GM23338 (cell line): ENCODE results near the gene PELI1. TPM values are rescaled to one million over a fixed set of nuclear protein-coding genes. Genes with fewer than 3 reads are reported as not detected.

Experiments used
- ATAC-seq: fragments of 200-7000 bp; cut with Tn5 transposase; 3 replicates; pipeline ENCODE4 v1.9.1; 2020
- DNase-seq: peaks from one replicate; pipeline ENCODE4 v3.0.0-alpha.2; 2015; ENCODE audit warnings: low spot score
- H2AFZ ChIP-seq: fragments of 200-600 bp; sonication (generic); 2 replicates; pipeline ENCODE4 v1.8.0; 2016; ENCODE audit warnings: antibody characterized with exemption, mild to moderate bottlenecking, moderate library complexity
- H3F3A ChIP-seq: fragments of 200-600 bp; sonication (generic); replicated peaks from 2 replicates; pipeline ENCODE4 v1.8.0; 2017; ENCODE audit warnings: antibody characterized with exemption, mixed run types, low read depth
- H3K27ac ChIP-seq: fragments of 200-600 bp; sonication (generic); 2 replicates; pipeline ENCODE4 v1.6.1; 2016; ENCODE audit warnings: low read depth
- H3K27me3 ChIP-seq: fragments of 200-600 bp; sonication (generic); 2 replicates; pipeline ENCODE4 v1.8.0; 2016; ENCODE audit warnings: mild to moderate bottlenecking, mixed run types, moderate library complexity; ENCODE audit not compliant: insufficient read depth
- H3K36me3 ChIP-seq: fragments of 200-600 bp; sonication (generic); 2 replicates; pipeline ENCODE4 v1.8.0; 2016; ENCODE audit warnings: mild to moderate bottlenecking; ENCODE audit not compliant: insufficient read depth
- H3K4me1 ChIP-seq: fragments of 200-600 bp; sonication (generic); 2 replicates; pipeline ENCODE4 v1.8.0; 2016; ENCODE audit warnings: mild to moderate bottlenecking, moderate library complexity; ENCODE audit not compliant: insufficient read depth
- H3K4me2 ChIP-seq: fragments of 200-600 bp; sonication (generic); 2 replicates; pipeline ENCODE4 v1.7.1; 2017; ENCODE audit warnings: mixed run types
- H3K4me3 ChIP-seq: fragments of 200-600 bp; sonication (generic); 2 replicates; pipeline ENCODE4 v1.6.1; 2016; ENCODE audit warnings: mixed run types
- H3K79me2 ChIP-seq: fragments of 200-600 bp; sonication (generic); replicated peaks from 2 replicates; pipeline ENCODE4 v1.8.0; 2017; ENCODE audit warnings: mild to moderate bottlenecking; ENCODE audit not compliant: insufficient read depth
- H3K9me2 ChIP-seq: fragments of 200-600 bp; sonication (generic); 2 replicates; pipeline ENCODE4 v1.8.0; 2017; ENCODE audit not compliant: insufficient read depth
- H4K20me1 ChIP-seq: fragments of 200-600 bp; sonication (generic); replicated peaks from 2 replicates; pipeline ENCODE4 v1.8.0; 2017; ENCODE audit warnings: mild to moderate bottlenecking; ENCODE audit not compliant: insufficient read depth
- H3K27ac Mint-ChIP-seq: 2 replicates; pipeline ENCODE4 v1.8.0; 2020; ENCODE audit warnings: inconsistent platforms, mild to moderate bottlenecking, moderate library complexity, mixed read lengths
- H3K27me3 Mint-ChIP-seq: 3 replicates; pipeline ENCODE4 v1.8.0; 2022; ENCODE audit warnings: low read depth, mild to moderate bottlenecking, moderate library complexity, mixed read lengths, inconsistent platforms; ENCODE audit not compliant: insufficient read depth, poor library complexity
- H3K36me3 Mint-ChIP-seq: 3 replicates; pipeline ENCODE4 v1.8.0; 2021; ENCODE audit warnings: low read depth, mild to moderate bottlenecking, inconsistent platforms, moderate library complexity, mixed read lengths
- H3K4me1 Mint-ChIP-seq: 3 replicates; pipeline ENCODE4 v1.8.0; 2020; ENCODE audit warnings: mild to moderate bottlenecking, inconsistent platforms, mixed read lengths
- H3K4me3 Mint-ChIP-seq: 3 replicates; pipeline ENCODE4 v1.8.0; 2021; ENCODE audit warnings: moderate library complexity, mild to moderate bottlenecking, inconsistent platforms, mixed read lengths
- H3K9me3 Mint-ChIP-seq: 3 replicates; pipeline ENCODE4 v1.8.0; 2020; ENCODE audit warnings: moderate library complexity, mild to moderate bottlenecking, inconsistent platforms, mixed read lengths
- CREB1 ChIP-seq: fragments of 250-450 bp; sonication (Bioruptor Pico); IDR thresholded peaks from 2 replicates; pipeline ENCODE4 v1.5.0; 2020; ENCODE audit warnings: low read depth, mild to moderate bottlenecking, moderate library complexity
- EZH2 ChIP-seq: fragments of 200-600 bp; sonication (generic); IDR thresholded peaks from one replicate; pipeline ENCODE4 v1.8.0; 2017; ENCODE audit warnings: antibody characterized with exemption, mild to moderate bottlenecking, low read depth; ENCODE audit not compliant: unreplicated experiment
- JUNB ChIP-seq: IDR thresholded peaks from one replicate; pipeline ENCODE4 v1.6.1; 2016; ENCODE audit warnings: antibody characterized with exemption; ENCODE audit not compliant: unreplicated experiment
- NANOG ChIP-seq: IDR thresholded peaks from 2 replicates; pipeline ENCODE4 v1.6.1; 2016; ENCODE audit warnings: antibody characterized with exemption, borderline replicate concordance
- POLR2AphosphoS5 ChIP-seq: IDR thresholded peaks from 2 replicates; pipeline ENCODE4 v1.6.1; 2016; ENCODE audit warnings: antibody characterized with exemption, low read depth
- REST ChIP-seq: IDR thresholded peaks from one replicate; pipeline ENCODE4 v1.6.1; 2018; ENCODE audit warnings: antibody characterized with exemption; ENCODE audit not compliant: unreplicated experiment
- STAT1 ChIP-seq: IDR thresholded peaks from one replicate; pipeline ENCODE4 v1.6.1; 2016; ENCODE audit warnings: antibody characterized with exemption; ENCODE audit not compliant: unreplicated experiment
- ZNF114 ChIP-seq: fragments of 250-450 bp; sonication (Bioruptor Pico); IDR thresholded peaks from 2 replicates; pipeline ENCODE4 v1.5.0; 2020; ENCODE audit warnings: mild to moderate bottlenecking, moderate library complexity
- ZNF331 ChIP-seq: fragments of 250-450 bp; sonication (Bioruptor Pico); IDR thresholded peaks from 2 replicates; pipeline ENCODE4 v1.5.0; 2020; ENCODE audit warnings: low read depth, mild to moderate bottlenecking, moderate library complexity
- polyA plus RNA-seq: library from polyadenylated mRNA; unstranded; fragments of >200 nt; fragmentation: Nextera tagmentation; extraction: Ambion mirVana; gene quantifications from 2 replicates; pipeline ENCODE4 v1.2.1, GENCODE V29; 2016
- total RNA-seq: library from RNA; depleted of rRNA; stranded (reverse); fragments of >200 nt; shearing (Covaris generic); gene quantifications from 2 replicates; pipeline ENCODE4 v1.2.3, GENCODE V29; 2014
- TF ChIP-seq, protein P1 (sequence below): IDR thresholded peaks from 2 replicates; pipeline ENCODE4 v1.6.1; 2016; ENCODE audit warnings: antibody characterized with exemption
- TF ChIP-seq, protein P2 (sequence below), 2 experiments: fragments of 200-600 bp in 1 of 2; sonication (generic) in 1 of 2; conservative IDR thresholded peaks; 2 replicates each; pipeline versions ENCODE4 v1.5.1 to v1.6.1; 2016 to 2017; ENCODE audit warnings: antibody characterized with exemption in 2 of 2, low read depth in 2 of 2, mild to moderate bottlenecking in 2 of 2, moderate library complexity in 1 of 2

PELI1 gene
- total and polyA plus RNA-seq, 2 experiments from 2014 or later = 32.4 to 61.8 TPM

GRCh38 chr2:64140665-64141200, 3.5 kb downstream of the PELI1 start:
- H3K27me3 Mint-ChIP-seq = peaks cover 3% of the 10 kb centered on the region
- no peak for ATAC-seq
- peaks cover 79% of the 10 kb centered on the region for H3K79me2 ChIP-seq
- no peaks in the 10 kb centered on the region for H3K27me3 ChIP-seq
- peaks cover 59% of the 10 kb centered on the region for H3K4me1 Mint-ChIP-seq
- peak overlapping the region; percentile 61; the same call in 1 of the 2 replicates for H3K27ac Mint-ChIP-seq
- no peak overlapping the region for H2AFZ ChIP-seq
- H4K20me1 ChIP-seq = peaks cover 5% of the 10 kb centered on the region; the same call in 1 of the 2 replicates
- H3K27ac ChIP-seq = peak overlapping the region; percentile 23; the same call in 1 of the 2 replicates
- no peak for DNase-seq
- H3K9me2 ChIP-seq = no peaks in the 10 kb centered on the region
- peaks cover 18% of the 10 kb centered on the region; the same call in 2 of the 3 replicates for H3K36me3 Mint-ChIP-seq
- peak overlapping the region; percentile 46; the same call in 2 of the 3 replicates for H3K4me3 Mint-ChIP-seq
- peak overlapping the region; percentile 82; the same call in 1 of the 2 replicates for H3K4me3 ChIP-seq
- TF ChIP-seq STAT1 (no peak), JUNB (no peak), ZNF114 (CRISPR knock-in tag) (no peak), ZNF331 (CRISPR knock-in tag) (no peak), NANOG (no peak), POLR2AphosphoS5 (no peak), REST (no peak), CREB1 (CRISPR knock-in tag) (no peak)
- TF ChIP-seq, protein P1, sequence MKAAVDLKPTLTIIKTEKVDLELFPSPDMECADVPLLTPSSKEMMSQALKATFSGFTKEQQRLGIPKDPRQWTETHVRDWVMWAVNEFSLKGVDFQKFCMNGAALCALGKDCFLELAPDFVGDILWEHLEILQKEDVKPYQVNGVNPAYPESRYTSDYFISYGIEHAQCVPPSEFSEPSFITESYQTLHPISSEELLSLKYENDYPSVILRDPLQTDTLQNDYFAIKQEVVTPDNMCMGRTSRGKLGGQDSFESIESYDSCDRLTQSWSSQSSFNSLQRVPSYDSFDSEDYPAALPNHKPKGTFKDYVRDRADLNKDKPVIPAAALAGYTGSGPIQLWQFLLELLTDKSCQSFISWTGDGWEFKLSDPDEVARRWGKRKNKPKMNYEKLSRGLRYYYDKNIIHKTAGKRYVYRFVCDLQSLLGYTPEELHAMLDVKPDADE = no peak
- no peaks in the 10 kb centered on the region for H3K36me3 ChIP-seq
- peaks cover 47% of the 10 kb centered on the region for H3K4me1 ChIP-seq
- no peaks in the 10 kb centered on the region for H3F3A ChIP-seq
- no peaks in the 10 kb centered on the region for H3K9me3 Mint-ChIP-seq
- H3K4me2 ChIP-seq = peak overlapping the region; percentile 91

DNA sequence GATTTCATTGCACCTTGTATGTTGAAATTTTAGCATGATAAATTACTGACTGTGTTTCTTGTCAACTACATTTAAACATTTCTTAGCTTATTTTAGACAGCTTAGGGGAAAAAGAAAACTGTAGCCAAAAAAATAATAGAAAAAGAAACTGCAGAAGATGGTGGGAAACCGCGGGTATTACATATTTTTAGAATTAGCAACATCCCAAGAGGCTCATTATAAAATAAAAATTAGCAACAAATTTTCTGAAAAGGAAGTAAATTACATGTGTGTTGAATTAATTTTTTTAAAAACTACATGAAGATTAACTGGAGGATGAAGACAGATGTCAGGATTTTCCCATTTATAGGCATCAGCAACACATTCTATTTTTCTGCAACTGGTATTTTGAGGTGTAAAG, 4.3 kb downstream of the PELI1 start:
- Histone ChIP-seq H3F3A (no peaks in the 10 kb centered on the region), H3K36me3 (no peaks in the 10 kb centered on the region), H3K4me2 (no peak overlapping the region), H3K9me2 (no peaks in the 10 kb centered on the region), H3K79me2 (peaks cover 87% of the 10 kb centered on the region), H3K4me3 (no peak overlapping the region), H3K4me1 (peaks cover 47% of the 10 kb centered on the region), H3K27ac (no peak overlapping the region), H4K20me1 (peaks cover 10% of the 10 kb centered on the region; the same call in 1 of the 2 replicates), H3K27me3 (no peaks in the 10 kb centered on the region), H2AFZ (no peak overlapping the region)
- no peak overlapping the region for H3K4me3 Mint-ChIP-seq
- no peak for ATAC-seq
- no peaks in the 10 kb centered on the region for H3K9me3 Mint-ChIP-seq
- H3K27me3 Mint-ChIP-seq = peaks cover 3% of the 10 kb centered on the region
- no peak overlapping the region for H3K27ac Mint-ChIP-seq
- no peak for DNase-seq
- H3K36me3 Mint-ChIP-seq = peaks cover 18% of the 10 kb centered on the region; the same call in 2 of the 3 replicates
- H3K4me1 Mint-ChIP-seq = peaks cover 64% of the 10 kb centered on the region
- TF ChIP-seq CREB1 (CRISPR knock-in tag) = no peak
- TF ChIP-seq REST = no peak
- TF ChIP-seq, protein P2, sequence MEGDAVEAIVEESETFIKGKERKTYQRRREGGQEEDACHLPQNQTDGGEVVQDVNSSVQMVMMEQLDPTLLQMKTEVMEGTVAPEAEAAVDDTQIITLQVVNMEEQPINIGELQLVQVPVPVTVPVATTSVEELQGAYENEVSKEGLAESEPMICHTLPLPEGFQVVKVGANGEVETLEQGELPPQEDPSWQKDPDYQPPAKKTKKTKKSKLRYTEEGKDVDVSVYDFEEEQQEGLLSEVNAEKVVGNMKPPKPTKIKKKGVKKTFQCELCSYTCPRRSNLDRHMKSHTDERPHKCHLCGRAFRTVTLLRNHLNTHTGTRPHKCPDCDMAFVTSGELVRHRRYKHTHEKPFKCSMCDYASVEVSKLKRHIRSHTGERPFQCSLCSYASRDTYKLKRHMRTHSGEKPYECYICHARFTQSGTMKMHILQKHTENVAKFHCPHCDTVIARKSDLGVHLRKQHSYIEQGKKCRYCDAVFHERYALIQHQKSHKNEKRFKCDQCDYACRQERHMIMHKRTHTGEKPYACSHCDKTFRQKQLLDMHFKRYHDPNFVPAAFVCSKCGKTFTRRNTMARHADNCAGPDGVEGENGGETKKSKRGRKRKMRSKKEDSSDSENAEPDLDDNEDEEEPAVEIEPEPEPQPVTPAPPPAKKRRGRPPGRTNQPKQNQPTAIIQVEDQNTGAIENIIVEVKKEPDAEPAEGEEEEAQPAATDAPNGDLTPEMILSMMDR (conservative IDR thresholded peaks at IDR 0.05; ENCODE audit: low read depth in 2 of 2) = no peak
- no peak for TF ChIP-seq EZH2
- TF ChIP-seq, protein P1 = no peak
